ENCODE results near the gene ATP2B1. TPM values are rescaled to one million over a fixed set of nuclear protein-coding genes. Genes with fewer than 3 reads are reported as not detected.

Gene ATP2B1
- total RNA-seq, 1 experiment from 2014 or later: 11.4 TPM

- no peak for DNase-seq (ENCODE audit: low read depth)
- in situ Hi-C loops (cut with HindIII; ENCODE audit: low pct_unique_long_range_greater_than_20kb, low sequenced_read_pairs): no loop called here
Observed at GRCh38 chr12:89538897-89539296, 169.7 kb downstream of the ATP2B1 start.

Other genes starting within 250 kb of the ATP2B1 start
- 2.3 and 3.4 TPM in 2 replicates for gene GALNT4, start 184.0 kb downstream of the ATP2B1 start, total RNA-seq (2014; rRNA removed; shearing (Covaris generic); ENCODE audit: low replicate concordance)
- 4.7 and 7.8 TPM in 2 replicates for gene POC1B, start 182.8 kb downstream of the ATP2B1 start, total RNA-seq (2014; rRNA removed; shearing (Covaris generic); ENCODE audit: low replicate concordance)